Measurements from ENCODE around the gene PUM2.

Gene PUM2

GRCh38 chr2:20230114-20230425 lies 120.6 kb downstream of the PUM2 start:
- FAIRE-seq = no peak

GRCh38 chr2:20229322-20230113 lies 121.1 kb downstream of the PUM2 start:
- FAIRE-seq (no peak), DNase-seq (ENCODE audit: insufficient read length, low spot score) (no peak)
- TF ChIP-seq POLR2A (IDR thresholded peaks at IDR 0.05; ENCODE audit: low read depth, low read length) = no peak
- TF ChIP-seq PAX5 (IDR thresholded peaks at IDR 0.05; ENCODE audit: insufficient read depth, low read length, severe bottlenecking) = no peak
- TF ChIP-seq SPI1 (IDR thresholded peaks at IDR 0.05; ENCODE audit: low read depth, low read length) = no peak
- TF ChIP-seq POLR2AphosphoS5 (IDR thresholded peaks at IDR 0.05; ENCODE audit: low read depth, low read length) = no peak
- TF ChIP-seq TAF1 (IDR thresholded peaks at IDR 0.05; ENCODE audit: low read depth, low read length) = no peak
- no peak for TF ChIP-seq POU2F2 (IDR thresholded peaks at IDR 0.05; ENCODE audit: low read depth, low read length)

More at GRCh38 chr2:20230114-20230425, 120.6 kb downstream of the PUM2 start:
- no peak for DNase-seq (ENCODE audit: insufficient read length, low spot score)
- TF ChIP-seq POLR2A (IDR thresholded peaks at IDR 0.05; ENCODE audit: low read depth, low read length) (no peak), POU2F2 (IDR thresholded peaks at IDR 0.05; ENCODE audit: low read depth, low read length) (no peak), TAF1 (IDR thresholded peaks at IDR 0.05; ENCODE audit: low read depth, low read length) (no peak), PAX5 (IDR thresholded peaks at IDR 0.05; ENCODE audit: insufficient read depth, low read length, severe bottlenecking) (no peak), SPI1 (IDR thresholded peaks at IDR 0.05; ENCODE audit: low read depth, low read length) (no peak), POLR2AphosphoS5 (IDR thresholded peaks at IDR 0.05; ENCODE audit: low read depth, low read length) (no peak)

- DNase-seq (ENCODE audit: insufficient read length, low spot score) (no peak), FAIRE-seq (no peak)
- TF ChIP-seq POLR2A (IDR thresholded peaks at IDR 0.05; ENCODE audit: low read depth, low read length) (no peak), TAF1 (IDR thresholded peaks at IDR 0.05; ENCODE audit: low read depth, low read length) (no peak), POU2F2 (IDR thresholded peaks at IDR 0.05; ENCODE audit: low read depth, low read length) (no peak), PAX5 (IDR thresholded peaks at IDR 0.05; ENCODE audit: insufficient read depth, low read length, severe bottlenecking) (no peak), POLR2AphosphoS5 (IDR thresholded peaks at IDR 0.05; ENCODE audit: low read depth, low read length) (no peak), SPI1 (IDR thresholded peaks at IDR 0.05; ENCODE audit: low read depth, low read length) (no peak)
Observed at GRCh38 chr2:20227894-20228505, 122.6 kb downstream of the PUM2 start.

- TF ChIP-seq SPI1 (IDR thresholded peaks at IDR 0.05; ENCODE audit: low read depth, low read length) (no peak), TAF1 (IDR thresholded peaks at IDR 0.05; ENCODE audit: low read depth, low read length) (no peak), POLR2AphosphoS5 (IDR thresholded peaks at IDR 0.05; ENCODE audit: low read depth, low read length) (no peak), POLR2A (IDR thresholded peaks at IDR 0.05; ENCODE audit: low read depth, low read length) (no peak), PAX5 (IDR thresholded peaks at IDR 0.05; ENCODE audit: insufficient read depth, low read length, severe bottlenecking) (no peak), POU2F2 (IDR thresholded peaks at IDR 0.05; ENCODE audit: low read depth, low read length) (no peak)
- FAIRE-seq (no peak), DNase-seq (ENCODE audit: insufficient read length, low spot score) (no peak)
Observed at GRCh38 chr2:20226152-20226545, 124.5 kb downstream of the PUM2 start.

GRCh38 chr2:20225294-20226151 lies 125.1 kb downstream of the PUM2 start:
- FAIRE-seq (peak; percentile 87), DNase-seq (ENCODE audit: insufficient read length, low spot score) (peak; percentile 84)
- TF ChIP-seq POLR2AphosphoS5 (IDR thresholded peaks at IDR 0.05; ENCODE audit: low read depth, low read length) (no peak), SPI1 (IDR thresholded peaks at IDR 0.05; ENCODE audit: low read depth, low read length) (no peak), POU2F2 (IDR thresholded peaks at IDR 0.05; ENCODE audit: low read depth, low read length) (0 out of 2 replicates have a peak, but pooled peaks have one; percentile 12), PAX5 (IDR thresholded peaks at IDR 0.05; ENCODE audit: insufficient read depth, low read length, severe bottlenecking) (no peak), TAF1 (IDR thresholded peaks at IDR 0.05; ENCODE audit: low read depth, low read length) (no peak), POLR2A (IDR thresholded peaks at IDR 0.05; ENCODE audit: low read depth, low read length) (no peak)

- TF ChIP-seq POU2F2 (IDR thresholded peaks at IDR 0.05; ENCODE audit: low read depth, low read length) = no peak
- no peak for TF ChIP-seq SPI1 (IDR thresholded peaks at IDR 0.05; ENCODE audit: low read depth, low read length)
- TF ChIP-seq POLR2AphosphoS5 (IDR thresholded peaks at IDR 0.05; ENCODE audit: low read depth, low read length) = no peak
- no peak for TF ChIP-seq POLR2A (IDR thresholded peaks at IDR 0.05; ENCODE audit: low read depth, low read length)
- no peak for TF ChIP-seq PAX5 (IDR thresholded peaks at IDR 0.05; ENCODE audit: insufficient read depth, low read length, severe bottlenecking)
- TF ChIP-seq TAF1 (IDR thresholded peaks at IDR 0.05; ENCODE audit: low read depth, low read length) = no peak
- DNase-seq (ENCODE audit: insufficient read length, low spot score) (no peak), FAIRE-seq (no peak)
Observed at GRCh38 chr2:20224716-20225293, 125.8 kb downstream of the PUM2 start, which contains the start of gene SDC1. Gene SDC1, minus strand, starts transcription at chr2:20225130. Its CDS starts 263 bp downstream, at chr2:20224867.

- FAIRE-seq = no peak
- TF ChIP-seq SPI1 (IDR thresholded peaks at IDR 0.05; ENCODE audit: low read depth, low read length) (no peak), TAF1 (IDR thresholded peaks at IDR 0.05; ENCODE audit: low read depth, low read length) (no peak), POLR2A (IDR thresholded peaks at IDR 0.05; ENCODE audit: low read depth, low read length) (no peak), POLR2AphosphoS5 (IDR thresholded peaks at IDR 0.05; ENCODE audit: low read depth, low read length) (no peak), POU2F2 (IDR thresholded peaks at IDR 0.05; ENCODE audit: low read depth, low read length) (no peak), PAX5 (IDR thresholded peaks at IDR 0.05; ENCODE audit: insufficient read depth, low read length, severe bottlenecking) (no peak)
- no peak for DNase-seq (ENCODE audit: insufficient read length, low spot score)
Observed at GRCh38 chr2:20224164-20224715, 126.4 kb downstream of the PUM2 start.

- no peak for FAIRE-seq
- no peak for DNase-seq (ENCODE audit: insufficient read length, low spot score)
- TF ChIP-seq POLR2AphosphoS5 (IDR thresholded peaks at IDR 0.05; ENCODE audit: low read depth, low read length) (no peak), SPI1 (IDR thresholded peaks at IDR 0.05; ENCODE audit: low read depth, low read length) (0 out of 2 replicates have a peak, but pooled peaks have one; percentile 22), POLR2A (IDR thresholded peaks at IDR 0.05; ENCODE audit: low read depth, low read length) (no peak; the same call in 1 of the 2 replicates), TAF1 (IDR thresholded peaks at IDR 0.05; ENCODE audit: low read depth, low read length) (no peak), POU2F2 (IDR thresholded peaks at IDR 0.05; ENCODE audit: low read depth, low read length) (no peak), PAX5 (IDR thresholded peaks at IDR 0.05; ENCODE audit: insufficient read depth, low read length, severe bottlenecking) (no peak)
Observed at GRCh38 chr2:20223407-20224163, 127.1 kb downstream of the PUM2 start.
